Ishikawa (cell line): Measurements from ENCODE around the gene CNTN4.

Experiments used
- CEBPB ChIP-seq: IDR thresholded peaks from 2 replicates; pipeline ENCODE4 v1.6.1; 2012
- CREB1 ChIP-seq: IDR thresholded peaks from 2 replicates; pipeline ENCODE4 v1.6.1; 2012; ENCODE audit warnings: low read depth
- EGR1 ChIP-seq: IDR thresholded peaks from 2 replicates; pipeline ENCODE4 v1.6.1; 2012
- EP300 ChIP-seq: IDR thresholded peaks from 2 replicates; pipeline ENCODE4 v1.6.1; 2012; ENCODE audit warnings: borderline replicate concordance
- FOXM1 ChIP-seq: IDR thresholded peaks from 2 replicates; pipeline ENCODE4 v1.6.1; 2012; ENCODE audit warnings: low read depth, borderline replicate concordance
- MAX ChIP-seq: IDR thresholded peaks from 2 replicates; pipeline ENCODE4 v1.6.1; 2012
- NFIC ChIP-seq: IDR thresholded peaks from 2 replicates; pipeline ENCODE4 v1.6.1; 2012
- RAD21 ChIP-seq: IDR thresholded peaks from 2 replicates; pipeline ENCODE4 v1.6.1; 2012; ENCODE audit warnings: low read depth
- REST ChIP-seq: IDR thresholded peaks from 2 replicates; pipeline ENCODE4 v1.6.1; 2012; ENCODE audit warnings: low read depth, mild to moderate bottlenecking
- TCF12 ChIP-seq: IDR thresholded peaks from 2 replicates; pipeline ENCODE4 v1.6.1; 2012; ENCODE audit warnings: low read depth
- TEAD4 ChIP-seq: IDR thresholded peaks from 2 replicates; pipeline ENCODE4 v1.6.1; 2012
- USF1 ChIP-seq: IDR thresholded peaks from 2 replicates; pipeline ENCODE4 v1.6.1; 2012
- YY1 ChIP-seq: IDR thresholded peaks from 2 replicates; pipeline ENCODE4 v1.6.1; 2012; ENCODE audit warnings: low read depth
- ZBTB7A ChIP-seq: IDR thresholded peaks from 2 replicates; pipeline ENCODE4 v1.6.1; 2012; ENCODE audit warnings: low read depth

Gene CNTN4

GRCh38 chr3:2261747-2262146 lies 163.1 kb downstream of the CNTN4 start:
- TF ChIP-seq RAD21 = no peak
- no peak for TF ChIP-seq REST
- TF ChIP-seq MAX = no peak
- no peak for TF ChIP-seq NFIC
- TF ChIP-seq TCF12 = no peak
- TF ChIP-seq EGR1 = no peak
- TF ChIP-seq TEAD4 = no peak
- no peak for TF ChIP-seq ZBTB7A
- no peak for TF ChIP-seq USF1

GRCh38 chr3:2262204-2262603 lies 163.5 kb downstream of the CNTN4 start:
- TF ChIP-seq MAX (no peak), TEAD4 (no peak), RAD21 (no peak), TCF12 (no peak), ZBTB7A (no peak), EP300 (no peak), NFIC (no peak), FOXM1 (no peak), EGR1 (no peak)

- TF ChIP-seq MAX = no peak
Measured at GRCh38 chr3:2266606-2267005, 167.9 kb downstream of the CNTN4 start.

- TF ChIP-seq REST (no peak), CREB1 (no peak), TEAD4 (no peak), EP300 (no peak), EGR1 (no peak), NFIC (no peak)
Measured at GRCh38 chr3:2268779-2269178, 170.1 kb downstream of the CNTN4 start.

- TF ChIP-seq FOXM1 (no peak), EGR1 (no peak), CEBPB (no peak), USF1 (no peak), MAX (no peak), RAD21 (no peak), NFIC (no peak), ZBTB7A (no peak), YY1 (no peak), EP300 (no peak), TEAD4 (no peak), CREB1 (no peak), REST (no peak)
Measured at GRCh38 chr3:2274526-2274925, 175.9 kb downstream of the CNTN4 start.

- TF ChIP-seq NFIC (no peak), TCF12 (no peak), RAD21 (no peak), FOXM1 (no peak), MAX (no peak)
Measured at GRCh38 chr3:2283818-2284217, 185.2 kb downstream of the CNTN4 start.
